ENCODE data around the gene ANKRD13C.
"Not testable (repeated sequence)": the region's sequence is repeated elsewhere in the genome, so short reads cannot be mapped to it uniquely, and the experiment has no call there.

Gene ANKRD13C

GRCh38 chr1:70353044-70353443 lies 1.5 kb downstream of the ANKRD13C start (continued):
- TF ChIP-seq, protein P1, sequence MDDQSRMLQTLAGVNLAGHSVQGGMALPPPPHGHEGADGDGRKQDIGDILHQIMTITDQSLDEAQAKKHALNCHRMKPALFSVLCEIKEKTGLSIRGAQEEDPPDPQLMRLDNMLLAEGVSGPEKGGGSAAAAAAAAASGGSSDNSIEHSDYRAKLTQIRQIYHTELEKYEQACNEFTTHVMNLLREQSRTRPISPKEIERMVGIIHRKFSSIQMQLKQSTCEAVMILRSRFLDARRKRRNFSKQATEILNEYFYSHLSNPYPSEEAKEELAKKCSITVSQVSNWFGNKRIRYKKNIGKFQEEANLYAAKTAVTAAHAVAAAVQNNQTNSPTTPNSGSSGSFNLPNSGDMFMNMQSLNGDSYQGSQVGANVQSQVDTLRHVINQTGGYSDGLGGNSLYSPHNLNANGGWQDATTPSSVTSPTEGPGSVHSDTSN (CRISPR knock-in tag; IDR thresholded peaks at IDR 0.05), result no peak
- TF ChIP-seq, protein P2, sequence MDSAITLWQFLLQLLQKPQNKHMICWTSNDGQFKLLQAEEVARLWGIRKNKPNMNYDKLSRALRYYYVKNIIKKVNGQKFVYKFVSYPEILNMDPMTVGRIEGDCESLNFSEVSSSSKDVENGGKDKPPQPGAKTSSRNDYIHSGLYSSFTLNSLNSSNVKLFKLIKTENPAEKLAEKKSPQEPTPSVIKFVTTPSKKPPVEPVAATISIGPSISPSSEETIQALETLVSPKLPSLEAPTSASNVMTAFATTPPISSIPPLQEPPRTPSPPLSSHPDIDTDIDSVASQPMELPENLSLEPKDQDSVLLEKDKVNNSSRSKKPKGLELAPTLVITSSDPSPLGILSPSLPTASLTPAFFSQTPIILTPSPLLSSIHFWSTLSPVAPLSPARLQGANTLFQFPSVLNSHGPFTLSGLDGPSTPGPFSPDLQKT (IDR thresholded peaks at IDR 0.05; ENCODE audit: borderline replicate concordance, low read depth, low read length), result no peak

DNA sequence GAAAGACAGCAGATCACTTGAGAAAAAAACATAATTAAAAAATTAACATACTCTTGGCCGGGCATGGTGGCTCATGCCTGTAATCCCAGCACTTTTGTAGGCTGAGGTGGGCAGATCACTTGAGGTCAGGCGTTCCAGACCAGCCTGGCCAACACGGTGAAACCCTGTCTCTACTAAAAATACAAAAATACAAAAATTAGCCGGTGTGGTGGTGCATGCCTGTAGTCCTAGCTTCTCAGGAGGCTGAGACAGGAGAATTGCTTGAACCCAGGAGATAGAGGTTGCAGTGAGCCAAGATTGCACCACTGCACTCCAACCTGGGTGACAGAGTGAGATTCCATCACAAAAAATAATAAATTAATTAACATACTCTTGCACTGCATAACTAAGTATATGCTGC lies 4.7 kb downstream of the ANKRD13C start:
- H3K4me1 ChIP-seq (ENCODE audit: control insufficient read depth, insufficient read depth, low read length); H3K4me3 ChIP-seq (ENCODE audit: low read depth, low read length); H3K9me3 ChIP-seq (ENCODE audit: control insufficient read depth, insufficient read depth, low read depth, low read length); H3K36me3 ChIP-seq (ENCODE audit: control insufficient read depth in 2 of 2, insufficient read depth in 1 of 2, low read length in 2 of 2); H3K27ac ChIP-seq (ENCODE audit: extremely low read depth, low read depth, low read length): not testable (repeated sequence)
- ChIA-PET POLR2A (interaction anchor here (1.3 kb wide), 1 partner anchor 10 kb away, joined by 3 read pairs; no protein-coding TSS in a partner anchor), CTCF (interaction anchor here (0.6 to 0.8 kb wide), 3 partner anchors 14 to 41 kb away, joined by 3 to 5 read pairs (median 3); no protein-coding TSS in a partner anchor)
- TF ChIP-seq SCRT2 (tag by site-specific recombination; IDR thresholded peaks at IDR 0.05) (0 out of 2 replicates have a peak, but pooled peaks have one; percentile 2), ZNF600 (tag by site-specific recombination; IDR thresholded peaks at IDR 0.05) (peak; percentile 96)

DNA sequence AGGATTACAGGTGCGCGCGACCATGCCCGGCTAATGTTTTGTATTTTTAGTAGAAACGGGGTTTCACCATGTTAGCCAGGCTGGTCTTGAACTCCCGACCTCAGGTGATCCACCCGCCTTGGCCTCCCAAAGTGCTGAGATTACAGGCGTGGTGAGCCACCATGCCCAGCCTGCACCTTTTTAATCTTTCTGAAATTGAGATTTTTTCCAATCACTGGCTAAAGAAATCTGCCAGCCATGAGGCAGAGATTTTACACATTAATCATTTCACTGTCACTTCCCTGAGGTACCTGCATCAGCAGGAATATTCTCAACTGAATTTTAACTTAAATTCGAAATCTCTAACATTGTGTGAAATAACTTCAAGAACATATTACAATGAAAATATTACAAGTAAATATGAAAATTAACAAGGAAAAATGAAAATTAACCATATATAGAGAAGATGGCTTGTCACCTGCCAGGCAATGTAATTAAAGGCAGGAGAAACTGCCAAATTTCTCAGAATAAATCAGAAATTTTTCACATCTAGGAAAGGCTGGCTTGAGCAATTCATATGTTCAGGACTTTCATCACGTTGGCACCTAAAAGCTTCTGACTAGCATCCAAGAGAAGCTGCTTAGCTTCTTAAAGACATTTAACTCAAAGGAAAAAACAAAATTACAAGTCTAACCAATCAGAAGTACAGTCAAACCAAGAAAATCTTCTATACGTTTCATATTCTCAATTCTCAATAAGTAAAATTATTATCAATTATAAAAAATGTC lies 5.9 kb downstream of the ANKRD13C start:
- ChIA-PET POLR2A (interaction anchor here (1.3 kb wide), 1 partner anchor 9 kb away, joined by 3 read pairs; no protein-coding TSS in a partner anchor), CTCF (interaction anchor here (0.8 kb wide), 1 partner anchor 42 kb away, joined by 5 read pairs; no protein-coding TSS in a partner anchor)
- peaks cover 0 to 6% of the 10 kb centered on the region in 2 experiments; a peak in 2 of 3 replicates for H3K36me3 ChIP-seq (ENCODE audit: control insufficient read depth in 2 of 2, insufficient read depth in 1 of 2, low read length in 2 of 2)
- no peaks in the 10 kb centered on the region for H3K9me3 ChIP-seq (ENCODE audit: control insufficient read depth, insufficient read depth, low read depth, low read length)
- H3K4me1 ChIP-seq (ENCODE audit: control insufficient read depth, insufficient read depth, low read length), result no peaks in the 10 kb centered on the region; the same call in none of the 2 replicates
- H3K4me3 ChIP-seq (ENCODE audit: low read depth, low read length), result no peak overlapping the region
- H3K27ac ChIP-seq (ENCODE audit: extremely low read depth, low read depth, low read length), result no peak overlapping the region
- TF ChIP-seq HOXD13 (CRISPR knock-in tag; IDR thresholded peaks at IDR 0.05; ENCODE audit: borderline replicate concordance) (no peak), ZNF211 (tag by site-specific recombination; IDR thresholded peaks at IDR 0.05; ENCODE audit: low read depth) (no peak), ZNF266 (tag by site-specific recombination; IDR thresholded peaks at IDR 0.05; ENCODE audit: low read depth) (no peak), ZXDB (tag by site-specific recombination; IDR thresholded peaks at IDR 0.05) (no peak), OSR2 (tag by site-specific recombination; IDR thresholded peaks at IDR 0.05) (no peak), PATZ1 (tag by site-specific recombination; IDR thresholded peaks at IDR 0.05) (no peak), ZNF350 (tag by site-specific recombination; IDR thresholded peaks at IDR 0.05) (no peak), ZNF426 (tag by site-specific recombination; IDR thresholded peaks at IDR 0.05) (no peak), ZNF658 (tag by site-specific recombination; IDR thresholded peaks at IDR 0.05) (no peak), ZNF248 (tag by site-specific recombination; IDR thresholded peaks at IDR 0.05) (no peak)
- TF ChIP-seq, protein P3, sequence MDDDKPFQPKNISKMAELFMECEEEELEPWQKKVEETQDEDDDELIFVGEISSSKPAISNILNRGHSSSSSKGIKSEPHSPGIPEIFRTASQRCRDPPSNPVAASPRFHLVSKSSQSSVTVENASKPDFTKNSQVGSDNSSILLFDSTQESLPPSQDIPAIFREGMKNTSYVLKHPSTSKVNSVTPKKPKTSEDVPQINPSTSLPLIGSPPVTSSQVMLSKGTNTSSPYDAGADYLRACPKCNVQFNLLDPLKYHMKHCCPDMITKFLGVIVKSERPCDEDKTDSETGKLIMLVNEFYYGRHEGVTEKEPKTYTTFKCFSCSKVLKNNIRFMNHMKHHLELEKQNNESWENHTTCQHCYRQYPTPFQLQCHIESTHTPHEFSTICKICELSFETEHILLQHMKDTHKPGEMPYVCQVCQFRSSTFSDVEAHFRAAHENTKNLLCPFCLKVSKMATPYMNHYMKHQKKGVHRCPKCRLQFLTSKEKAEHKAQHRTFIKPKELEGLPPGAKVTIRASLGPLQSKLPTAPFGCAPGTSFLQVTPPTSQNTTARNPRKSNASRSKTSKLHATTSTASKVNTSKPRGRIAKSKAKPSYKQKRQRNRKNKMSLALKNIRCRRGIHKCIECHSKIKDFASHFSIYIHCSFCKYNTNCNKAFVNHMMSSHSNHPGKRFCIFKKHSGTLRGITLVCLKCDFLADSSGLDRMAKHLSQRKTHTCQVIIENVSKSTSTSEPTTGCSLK (tag by site-specific recombination; IDR thresholded peaks at IDR 0.05), result no peak
